OCI-LY7 (cell line): ENCODE data around the gene TSPYL1. TPM values are rescaled to one million over a fixed set of nuclear protein-coding genes. Genes with fewer than 3 reads are reported as not detected.

Source experiments
- BruUV-seq: library from RNA; stranded (reverse); fragments of 400-500 nt; replicated peaks from 2 replicates; lab custom pipeline; 2021; lab: Mats Ljungman, UMichigan
- CTCF ChIA-PET: fragments of 300-600 bp; sonication (Branson Sonifier 250); formaldehyde crosslinking; loops from one replicate; lab custom pipeline; 2022; ENCODE audit warnings: antibody characterized with exemption; ENCODE audit not compliant: unreplicated experiment; lab: Charles Lee
- POLR2A ChIA-PET: fragments of 300-600 bp; sonication (Branson Sonifier 250); formaldehyde crosslinking; loops from one replicate; lab custom pipeline; 2022; ENCODE audit warnings: antibody characterized with exemption; lab: Charles Lee
- DNase-seq: peaks from one replicate; pipeline ENCODE4 v3.0.0-alpha.2; 2015; ENCODE audit warnings: low spot score
- H2AFZ ChIP-seq: fragments of 200-600 bp; sonication (generic), shearing (Covaris generic); 2 replicates; pipeline ENCODE4 v1.6.1; 2014; ENCODE audit warnings: mild to moderate bottlenecking, antibody characterized with exemption, low read length, moderate library complexity
- H3K27ac ChIP-seq: fragments of 200-600 bp; sonication (generic); 2 replicates; pipeline ENCODE4 v1.5.1; 2014; ENCODE audit warnings: mixed run types, low read depth, mild to moderate bottlenecking, moderate library complexity, low read length, inconsistent platforms; ENCODE audit not compliant: poor library complexity, severe bottlenecking
- H3K36me3 ChIP-seq: fragments of 200-600 bp; sonication (generic); 2 replicates; pipeline ENCODE4 v1.6.1; 2014; ENCODE audit warnings: mild to moderate bottlenecking, antibody characterized with exemption, low read length, moderate library complexity, mixed read lengths; ENCODE audit not compliant: insufficient read depth
- H3K4me1 ChIP-seq: fragments of 200-600 bp; sonication (generic); 2 replicates; pipeline ENCODE4 v1.5.1; 2014; ENCODE audit warnings: mild to moderate bottlenecking, low read length; ENCODE audit not compliant: insufficient read depth, poor library complexity, severe bottlenecking
- H3K4me2 ChIP-seq: fragments of 200-600 bp; sonication (generic); 2 replicates; pipeline ENCODE4 v1.6.1; 2014; ENCODE audit warnings: mild to moderate bottlenecking, low read length
- H3K4me3 ChIP-seq: fragments of 200-600 bp; sonication (generic); 2 replicates; pipeline ENCODE4 v1.5.1; 2014; ENCODE audit warnings: mild to moderate bottlenecking, low read depth, low read length; ENCODE audit not compliant: poor library complexity, severe bottlenecking
- H3K79me2 ChIP-seq: fragments of 200-600 bp; sonication (generic); 2 replicates; pipeline ENCODE4 v1.6.1; 2016; ENCODE audit warnings: low read depth, mild to moderate bottlenecking, low read length, moderate library complexity, mixed read lengths; ENCODE audit not compliant: insufficient read depth
- H3K9me2 ChIP-seq: fragments of 200-600 bp; sonication (generic); 2 replicates; pipeline ENCODE4 v1.6.1; 2016; ENCODE audit warnings: mild to moderate bottlenecking, low read length, mixed read lengths; ENCODE audit not compliant: insufficient read depth
- H3K9me3 ChIP-seq: fragments of 200-600 bp; sonication (generic); 2 replicates; pipeline ENCODE4 v1.6.1; 2014; ENCODE audit warnings: mild to moderate bottlenecking, mixed run types, low read length, mixed read lengths
- H4K20me1 ChIP-seq: fragments of 200-600 bp; sonication (generic); 2 replicates; pipeline ENCODE4 v1.6.1; 2014; ENCODE audit warnings: mild to moderate bottlenecking, antibody characterized with exemption, low read length, moderate library complexity, mixed read lengths; ENCODE audit not compliant: insufficient read depth
- CTCF ChIP-seq: fragments of 200-600 bp; sonication (generic); conservative IDR thresholded peaks from 2 replicates; pipeline ENCODE4 v1.5.1; 2014; ENCODE audit warnings: mild to moderate bottlenecking, antibody characterized with exemption, low read length, moderate library complexity, mixed read lengths
- EZH2phosphoT487 ChIP-seq: fragments of 200-600 bp; sonication (generic); IDR thresholded peaks from 2 replicates; pipeline ENCODE4 v1.6.1; 2018; ENCODE audit warnings: low read depth, borderline replicate concordance, mild to moderate bottlenecking, mixed run types, antibody characterized with exemption, low read length, moderate library complexity, mixed read lengths
- intact Hi-C: fragments of 100-400 bp; cut with micrococcal nuclease; formaldehyde crosslinking; loops from one replicate; pipeline ENCODE4 v1.10.0; 2022; ENCODE audit not compliant: unreplicated experiment
- total RNA-seq, 2 experiments: library from RNA; depleted of rRNA in 1 of 2; stranded (reverse); fragments of >200 nt in 1 of 2; shearing (Covaris generic) in 1 of 2; gene quantifications; 2 replicates each; pipeline ENCODE4 v1.2.3, GENCODE V29; 2014 to 2022

TSPYL1 gene
- total RNA-seq, 2 experiments from 2014 or later: 32.8 to 50.3 TPM

GRCh38 chr6:116301104-116301503, 21.4 kb upstream of the TSPYL1 start:
- Histone ChIP-seq H3K9me3 (no peaks in the 10 kb centered on the region), H3K4me1 (no peaks in the 10 kb centered on the region), H3K4me3 (no peak overlapping the region), H3K9me2 (no peaks in the 10 kb centered on the region), H3K79me2 (no peaks in the 10 kb centered on the region), H2AFZ (no peak overlapping the region), H3K36me3 (no peaks in the 10 kb centered on the region), H3K4me2 (no peak overlapping the region), H4K20me1 (no peaks in the 10 kb centered on the region), H3K27ac (no peak overlapping the region)
- no peak for DNase-seq
- no TSS peak for BruUV-seq
- POLR2A ChIA-PET: interaction anchor here (0.6 kb wide), 1 partner anchor 23 kb away, joined by 3 read pairs; no protein-coding TSS in a partner anchor
- CTCF ChIA-PET: no interaction called here
- TF ChIP-seq CTCF: no peak
- no peak for TF ChIP-seq EZH2phosphoT487
- intact Hi-C loops: no loop called here

GRCh38 chr6:116300566-116300965, 20.8 kb upstream of the TSPYL1 start:
- Histone ChIP-seq H3K79me2 (no peaks in the 10 kb centered on the region), H3K9me3 (no peaks in the 10 kb centered on the region), H3K4me2 (no peak overlapping the region), H3K36me3 (no peaks in the 10 kb centered on the region), H3K4me1 (no peaks in the 10 kb centered on the region), H3K4me3 (no peak overlapping the region), H4K20me1 (no peaks in the 10 kb centered on the region), H3K27ac (no peak overlapping the region), H3K9me2 (no peaks in the 10 kb centered on the region), H2AFZ (no peak overlapping the region)
- ChIA-PET CTCF (no interaction called here), POLR2A (interaction anchor here (0.6 kb wide), 1 partner anchor 23 kb away, joined by 3 read pairs; no protein-coding TSS in a partner anchor)
- intact Hi-C loops: no loop called here
- DNase-seq: no peak
- no peak for TF ChIP-seq EZH2phosphoT487
- no peak for TF ChIP-seq CTCF
- no TSS peak for BruUV-seq

- Histone ChIP-seq H3K9me3 (no peaks in the 10 kb centered on the region), H3K79me2 (no peaks in the 10 kb centered on the region), H3K4me1 (no peaks in the 10 kb centered on the region), H3K36me3 (no peaks in the 10 kb centered on the region), H3K4me2 (no peak overlapping the region), H3K9me2 (no peaks in the 10 kb centered on the region), H4K20me1 (no peaks in the 10 kb centered on the region), H3K4me3 (no peak overlapping the region), H3K27ac (no peak overlapping the region), H2AFZ (no peak overlapping the region)
- no TSS peak for BruUV-seq
- ChIA-PET CTCF (no interaction called here), POLR2A (no interaction called here)
- intact Hi-C loops: no loop called here
- DNase-seq: no peak
- TF ChIP-seq EZH2phosphoT487 (no peak), CTCF (no peak)
These were observed 19.2 kb upstream of the TSPYL1 start for GRCh38 chr6:116298973-116299372.
